Stimulated activated naive CD8-positive, alpha-beta T cell treated with anti-CD3 and anti-CD28 coated beads, Interleukin-15, Interleukin-2, amounts not matched to agents 100 U/mL and 50 U/mL, for 24 hours (primary cell): Measurements from ENCODE around the gene GPC5.
A peak's percentile ranks its signal among the peaks of the same experiment; 100 is the strongest.
"Not testable (repeated sequence)": the region's sequence is repeated elsewhere in the genome, so short reads cannot be mapped to it uniquely, and the experiment has no call there.

ENCODE experiments used
- ATAC-seq: fragments of 150-1000 bp; cut with Tn5 transposase; one replicate; pipeline ENCODE4 v1.10.0; 2021
- DNase-seq: peaks from one replicate; pipeline ENCODE4 v3.0.0; 2021

The GPC5 gene

DNA sequence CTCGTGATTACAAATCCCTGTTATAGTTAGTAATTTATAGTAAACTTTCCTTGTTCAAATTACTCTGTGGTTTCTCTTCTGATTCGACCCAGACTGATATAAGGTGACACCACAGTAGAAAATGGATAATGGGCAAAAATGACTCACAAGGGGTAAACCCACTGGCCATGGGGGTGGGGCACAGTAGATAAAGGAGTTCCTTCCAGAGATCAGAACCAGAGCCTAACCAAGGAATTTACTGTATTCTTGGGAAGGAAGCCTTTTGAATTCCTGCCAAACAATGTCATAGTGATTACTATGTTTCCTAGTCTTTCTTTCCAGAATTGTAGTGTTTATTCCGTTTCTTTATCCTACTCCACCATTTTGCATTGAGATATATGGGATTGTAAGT, 29.0 kb upstream of the GPC5 start:
- peak; percentile 71 for ATAC-seq

DNA sequence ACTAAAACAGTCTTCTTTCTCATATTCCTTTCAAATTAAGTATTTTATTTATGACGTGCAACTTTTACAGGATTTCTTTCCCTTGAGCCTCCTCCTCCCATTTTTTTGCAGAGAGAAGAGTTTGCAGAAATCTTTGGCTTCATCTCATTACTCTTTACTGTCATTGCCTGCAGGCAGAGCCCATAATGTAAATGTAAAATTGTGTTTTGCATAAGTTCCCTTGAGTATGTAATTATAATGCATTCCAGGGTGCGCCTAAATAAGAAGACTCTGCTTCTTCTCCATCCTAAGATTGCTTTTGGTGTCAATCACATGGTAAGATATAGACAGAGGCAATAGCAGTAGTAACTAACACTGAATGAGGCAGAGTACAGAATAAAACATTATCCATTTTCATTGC, 27.9 kb upstream of the GPC5 start:
- DNase-seq (no peak), ATAC-seq (no peak)

More for the DNA sequence above, 29.0 kb upstream of the GPC5 start:
- DNase-seq, result peak; percentile 62

DNA sequence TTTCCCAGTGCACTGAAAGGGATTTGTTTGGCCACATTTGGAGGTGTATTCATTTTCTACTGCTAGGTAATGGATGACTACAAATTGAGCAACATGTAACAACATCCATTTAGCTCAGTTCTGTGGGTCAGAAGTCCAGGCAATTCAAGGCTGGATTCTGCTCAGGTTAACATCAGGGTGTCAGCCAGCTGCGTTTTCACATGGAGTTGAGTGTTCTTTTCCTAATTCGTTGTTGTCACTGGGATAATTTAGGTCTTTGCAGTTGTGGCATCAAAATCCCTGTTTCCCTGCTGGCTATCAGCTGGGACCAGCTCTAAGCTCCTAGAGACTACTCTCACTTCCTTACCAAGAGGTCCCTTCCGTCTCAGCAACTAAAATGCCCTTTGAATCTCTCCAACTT, 25.5 kb upstream of the GPC5 start:
- no peak for ATAC-seq
- DNase-seq, result no peak

DNA sequence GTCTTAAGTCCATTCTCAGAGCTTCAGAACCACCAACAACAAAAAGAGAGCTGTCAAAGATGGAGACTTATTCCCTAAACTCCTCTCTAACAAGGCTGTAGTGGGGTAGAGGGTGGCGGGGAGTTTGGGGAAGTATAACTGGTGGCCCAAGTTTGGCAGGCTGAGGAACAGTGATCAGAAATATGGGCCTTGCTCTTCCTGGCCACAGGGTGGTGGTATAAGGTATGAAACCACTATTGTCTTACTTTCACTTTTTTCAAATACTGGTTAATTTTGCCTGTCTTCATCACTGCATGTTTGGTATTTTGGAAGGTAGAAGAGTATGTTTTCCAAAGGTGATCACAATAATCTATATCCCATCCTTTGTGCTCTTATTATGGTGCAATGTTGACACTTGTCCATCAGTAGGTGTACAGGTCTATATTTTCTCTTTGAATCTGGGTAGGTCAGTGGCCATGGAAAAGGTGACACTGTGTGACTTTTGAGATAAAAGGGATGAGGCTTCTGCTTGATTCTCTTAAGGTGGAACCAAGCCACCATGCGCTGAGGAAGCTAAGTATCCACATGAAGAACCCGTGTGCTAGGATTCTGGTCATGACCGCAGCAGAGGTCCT, 23.2 kb upstream of the GPC5 start:
- peak; percentile 20 for DNase-seq
- ATAC-seq, result peak; percentile 82

DNA sequence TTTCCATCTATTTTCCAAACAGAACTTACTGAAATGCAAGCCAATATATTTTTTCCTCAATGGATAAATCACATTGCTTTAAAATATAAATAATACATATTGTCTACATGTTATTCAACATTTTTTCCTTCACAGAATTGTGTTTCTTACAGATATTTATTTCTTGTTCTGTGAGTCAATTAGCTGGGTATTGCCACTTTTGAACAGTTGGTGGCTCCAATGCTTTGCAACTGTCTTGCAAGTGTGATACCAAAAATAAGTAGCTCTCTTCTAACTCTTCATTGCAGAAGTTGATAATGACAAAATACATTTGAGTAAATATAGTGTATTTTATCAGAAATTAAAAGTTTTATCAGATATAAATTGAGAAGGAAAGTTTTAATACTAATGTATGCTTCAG, 17.1 kb upstream of the GPC5 start:
- DNase-seq (no peak), ATAC-seq (no peak)

DNA sequence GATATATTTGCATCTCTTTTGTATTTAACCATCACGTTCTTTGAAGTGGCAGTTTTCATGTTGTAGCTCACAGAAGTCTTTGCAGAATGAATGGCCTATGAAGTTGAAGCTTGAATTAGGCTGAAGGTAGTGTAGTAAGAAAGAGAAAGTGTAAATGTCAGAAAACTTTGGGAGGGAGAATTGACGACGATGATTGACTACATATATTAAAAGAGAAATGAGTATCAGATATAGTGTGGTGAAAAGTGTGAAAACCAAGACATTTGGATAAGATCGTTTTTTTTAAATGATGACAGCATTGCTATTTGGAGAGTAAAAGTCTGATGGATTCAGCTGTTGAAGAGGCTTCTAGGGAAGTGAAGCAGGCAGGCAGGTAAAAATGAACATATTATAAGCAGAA, 14.6 kb upstream of the GPC5 start:
- DNase-seq, result no peak
- peak; percentile 76 for ATAC-seq

DNA sequence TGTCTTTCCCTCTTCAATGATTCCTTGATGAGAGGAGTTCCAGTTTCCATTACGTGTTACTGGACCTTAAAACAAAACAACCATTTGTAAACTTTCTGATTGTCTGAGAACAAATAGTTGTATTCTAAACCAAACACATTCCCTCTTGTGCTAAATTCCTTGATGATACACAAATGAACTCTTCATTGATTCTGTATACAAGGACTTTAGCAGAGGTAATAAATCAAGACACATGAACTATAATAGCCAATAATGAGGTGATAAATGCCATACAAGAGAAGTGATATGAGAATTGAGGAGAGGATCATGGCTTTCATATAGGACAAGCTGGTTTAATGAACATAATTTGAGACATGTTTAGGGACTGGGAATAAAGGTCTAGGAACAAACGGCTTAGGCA, 13.5 kb upstream of the GPC5 start:
- ATAC-seq, result no peak
- DNase-seq, result no peak

DNA sequence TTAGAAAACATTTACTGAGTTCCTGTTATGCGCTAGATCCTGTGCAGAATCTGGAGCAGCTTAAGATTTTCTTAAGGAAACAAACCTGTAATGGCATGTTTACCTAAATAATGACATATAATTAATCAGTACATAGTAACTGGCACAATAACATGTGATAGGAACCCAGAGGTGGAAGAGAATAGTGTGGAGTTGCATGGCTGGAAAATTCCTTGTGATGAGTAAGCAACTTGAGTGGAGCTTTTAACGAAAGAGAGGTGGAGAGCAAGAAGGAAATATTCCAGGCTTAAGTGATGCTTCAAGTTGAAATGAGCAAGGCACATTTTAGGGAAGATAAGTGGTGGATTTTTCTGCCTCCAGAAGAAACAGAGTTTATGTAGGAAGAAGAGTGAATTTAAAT, 9.2 kb upstream of the GPC5 start:
- no peak for ATAC-seq
- no peak for DNase-seq

DNA sequence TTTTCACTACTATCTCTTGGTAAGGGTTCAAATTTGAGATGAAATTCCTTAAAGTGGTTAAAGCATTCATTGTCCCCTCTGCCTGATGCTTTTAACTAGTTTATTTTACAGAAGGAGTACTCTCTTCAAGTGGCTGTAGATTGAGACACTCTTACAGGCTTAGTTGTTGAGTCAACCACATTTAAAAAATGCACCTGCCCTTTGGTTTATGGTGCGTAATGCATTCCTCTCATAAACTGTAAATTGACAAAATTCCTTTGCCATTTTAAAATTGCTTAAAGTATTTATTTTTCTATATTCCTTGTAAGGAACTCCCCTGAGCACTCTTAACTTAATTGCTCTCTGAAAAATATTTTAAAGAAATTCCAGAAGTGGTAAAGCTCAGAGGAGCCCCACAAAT, 826 bp upstream of the GPC5 start:
- ATAC-seq, result no peak
- DNase-seq, result no peak

DNA sequence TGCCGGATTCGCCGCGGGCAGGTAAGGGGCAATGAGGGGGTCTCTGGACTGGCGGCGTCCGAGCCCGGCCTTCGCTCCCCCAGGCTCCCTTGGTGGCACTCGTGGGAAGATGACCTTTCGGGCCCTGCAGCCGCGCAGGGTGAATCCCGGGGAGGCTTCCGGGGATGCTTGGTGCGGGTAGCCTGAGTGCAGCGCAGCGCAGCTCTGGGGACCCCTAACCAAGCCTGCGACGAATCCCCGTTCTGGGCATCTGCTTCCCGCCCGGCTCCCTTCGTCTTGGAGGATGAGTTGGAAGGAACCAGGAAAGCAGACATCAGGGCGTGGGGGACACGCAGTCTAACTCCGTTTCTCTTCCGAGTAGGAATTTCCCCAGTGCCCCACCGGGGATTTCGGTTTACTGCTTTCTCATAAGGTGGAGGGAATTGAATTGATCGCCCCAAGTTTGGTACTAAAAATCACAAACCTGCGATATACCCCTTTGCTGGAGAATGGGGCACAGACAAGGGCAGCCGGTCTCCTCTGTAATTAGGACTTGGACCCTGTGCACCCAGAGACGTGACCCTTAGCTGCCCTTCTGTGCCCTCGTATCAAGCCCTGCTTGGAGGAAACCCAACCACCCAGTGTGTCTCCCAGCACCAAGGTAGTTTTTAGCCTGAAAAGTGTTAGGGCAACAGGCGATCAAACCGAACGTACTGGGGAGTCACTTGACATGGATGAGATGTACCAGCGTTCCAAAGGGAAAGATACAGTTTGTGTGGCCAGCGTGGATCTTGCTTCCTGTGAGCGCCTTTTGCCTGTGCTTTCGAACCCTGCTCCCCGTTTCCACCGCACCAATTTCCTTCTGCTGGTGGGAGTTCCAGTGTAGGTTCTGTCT, 1.0 kb downstream of the GPC5 start:
- no peak for ATAC-seq
- DNase-seq, result peak; percentile 21

DNA sequence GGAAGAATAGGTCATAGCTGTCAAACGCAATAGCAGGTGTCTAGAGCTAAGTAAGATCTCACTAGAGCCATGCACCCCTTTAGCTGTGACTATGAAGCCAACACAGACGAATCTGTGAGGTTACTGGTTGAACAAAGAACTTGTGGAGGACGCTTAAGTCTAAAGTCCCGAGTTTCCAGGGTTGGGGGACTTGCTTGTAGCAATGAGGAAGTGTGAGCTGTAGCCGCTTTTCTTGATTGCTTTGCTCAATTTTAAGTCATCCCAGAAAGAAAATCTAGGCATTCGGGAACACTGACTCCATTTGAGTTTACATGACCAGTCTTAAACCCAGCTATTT, 1.6 kb downstream of the GPC5 start:
- DNase-seq (no peak), ATAC-seq (no peak)

DNA sequence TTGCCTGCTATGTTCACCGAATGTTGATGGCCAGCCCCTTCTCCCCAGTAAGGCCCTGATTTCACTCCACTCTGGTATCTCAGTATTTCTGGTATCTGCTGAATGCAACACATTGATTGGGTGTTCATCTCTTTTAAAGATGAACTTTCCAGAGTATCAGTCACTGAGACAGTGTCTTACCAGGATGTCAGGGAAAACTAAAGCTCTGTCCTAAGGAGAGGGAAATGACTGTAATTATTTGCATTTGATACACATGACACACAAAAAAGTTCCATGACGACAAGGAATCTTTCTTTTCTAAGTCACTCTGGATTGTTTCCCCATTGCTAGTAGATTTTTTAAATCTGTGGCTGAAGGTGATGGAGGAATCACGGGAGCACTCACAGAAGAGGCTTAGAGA, 2.2 kb downstream of the GPC5 start:
- no peak for ATAC-seq
- DNase-seq, result no peak

DNA sequence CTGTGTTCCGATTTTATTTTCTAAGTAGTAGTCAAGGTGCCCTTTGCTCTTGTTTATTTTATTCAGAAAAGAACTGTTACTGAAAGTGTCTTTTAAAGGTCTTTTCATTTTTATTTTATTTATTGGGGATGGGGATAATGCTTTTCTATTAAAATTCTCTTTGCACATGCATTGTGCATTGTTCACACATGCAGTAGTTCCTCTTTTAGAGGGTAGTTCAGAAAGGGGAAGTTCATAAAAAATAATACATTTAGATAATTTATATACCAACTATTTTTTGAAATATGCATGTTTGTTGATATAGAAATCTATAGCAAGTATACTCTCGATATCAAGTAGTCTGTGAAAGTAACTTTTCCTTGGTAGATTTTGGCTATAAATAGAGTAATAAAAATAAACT, 3.5 kb downstream of the GPC5 start:
- ATAC-seq, result no peak
- no peak for DNase-seq

DNA sequence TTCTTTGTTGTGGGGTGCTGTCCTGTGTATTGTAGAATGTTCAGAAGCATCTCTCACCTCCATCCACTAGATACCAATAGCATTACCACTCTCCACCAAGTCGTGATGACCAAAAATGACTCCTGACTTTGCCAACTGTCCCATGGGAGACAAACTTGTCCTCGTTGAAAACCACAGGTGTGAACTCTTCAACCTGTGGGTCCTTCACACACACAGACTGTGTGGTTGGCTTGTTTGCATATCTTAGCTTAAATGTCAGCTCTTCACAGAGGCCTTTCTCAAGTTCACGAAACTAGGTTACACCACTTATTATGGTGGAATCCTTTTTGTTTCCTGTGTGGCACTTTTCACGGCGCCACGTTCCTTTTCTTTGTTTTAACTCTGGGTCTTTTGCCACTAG, 6.8 kb downstream of the GPC5 start:
- no peak for DNase-seq
- no peak for ATAC-seq

DNA sequence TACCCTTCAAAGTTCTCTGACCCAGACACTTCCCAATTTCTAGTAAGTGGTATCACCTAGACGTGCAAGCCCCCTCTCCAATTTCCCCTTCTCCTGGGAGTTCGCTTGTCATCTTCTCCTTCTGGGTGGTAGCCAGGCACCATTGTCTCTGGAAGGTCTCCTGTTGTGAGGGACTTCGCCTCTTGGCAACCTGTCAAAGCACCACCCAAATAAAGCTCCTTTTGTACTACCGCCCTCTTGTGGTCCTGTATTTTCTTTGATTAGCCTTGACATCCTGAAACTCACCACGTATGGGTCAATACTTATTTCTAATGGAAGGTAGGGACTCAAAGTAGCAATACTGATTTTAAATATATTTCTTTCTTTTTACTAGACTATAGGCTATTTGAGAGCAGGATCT, 8.2 kb downstream of the GPC5 start:
- no peak for ATAC-seq
- DNase-seq, result peak; percentile 22

DNA sequence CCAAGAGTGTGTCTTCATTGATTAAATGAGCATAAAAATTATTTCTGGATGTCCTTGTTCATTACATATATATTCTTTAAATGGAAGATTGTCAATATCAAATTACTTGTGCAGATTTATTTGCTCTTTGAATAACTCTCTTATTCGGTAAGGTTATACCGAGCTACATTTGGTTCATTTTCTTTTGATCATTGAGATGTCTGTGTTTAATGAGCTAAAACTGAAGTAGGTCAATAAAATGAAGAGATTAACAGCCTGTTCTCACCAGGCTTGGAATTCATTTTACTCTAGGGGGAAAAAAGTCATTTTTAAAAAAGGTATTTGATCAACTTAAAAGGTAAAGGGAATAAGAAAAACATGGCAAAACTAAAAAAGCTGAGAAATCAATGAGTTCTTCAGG, 10.6 kb downstream of the GPC5 start:
- no peak for DNase-seq
- ATAC-seq, result no peak

DNA sequence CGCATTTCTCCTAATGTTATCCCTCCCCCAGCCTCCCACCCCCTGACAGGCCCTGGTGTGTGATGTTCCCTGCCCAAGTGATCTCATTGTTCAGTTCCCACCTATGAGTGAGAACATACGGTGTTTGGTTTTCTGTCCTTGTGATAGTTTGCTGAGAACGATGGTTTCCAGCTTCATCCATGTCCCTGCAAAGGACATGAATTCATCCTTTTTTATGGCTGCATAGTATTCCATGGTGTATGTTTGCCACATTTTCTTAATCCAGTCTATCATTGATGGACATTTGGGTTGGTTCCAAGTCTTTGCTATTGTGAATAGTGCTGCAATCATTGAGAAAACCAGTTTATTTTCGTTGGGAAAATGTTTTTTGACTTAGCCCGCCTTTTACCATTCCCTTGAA, 18.2 kb downstream of the GPC5 start:
- DNase-seq, ATAC-seq: not testable (repeated sequence)

DNA sequence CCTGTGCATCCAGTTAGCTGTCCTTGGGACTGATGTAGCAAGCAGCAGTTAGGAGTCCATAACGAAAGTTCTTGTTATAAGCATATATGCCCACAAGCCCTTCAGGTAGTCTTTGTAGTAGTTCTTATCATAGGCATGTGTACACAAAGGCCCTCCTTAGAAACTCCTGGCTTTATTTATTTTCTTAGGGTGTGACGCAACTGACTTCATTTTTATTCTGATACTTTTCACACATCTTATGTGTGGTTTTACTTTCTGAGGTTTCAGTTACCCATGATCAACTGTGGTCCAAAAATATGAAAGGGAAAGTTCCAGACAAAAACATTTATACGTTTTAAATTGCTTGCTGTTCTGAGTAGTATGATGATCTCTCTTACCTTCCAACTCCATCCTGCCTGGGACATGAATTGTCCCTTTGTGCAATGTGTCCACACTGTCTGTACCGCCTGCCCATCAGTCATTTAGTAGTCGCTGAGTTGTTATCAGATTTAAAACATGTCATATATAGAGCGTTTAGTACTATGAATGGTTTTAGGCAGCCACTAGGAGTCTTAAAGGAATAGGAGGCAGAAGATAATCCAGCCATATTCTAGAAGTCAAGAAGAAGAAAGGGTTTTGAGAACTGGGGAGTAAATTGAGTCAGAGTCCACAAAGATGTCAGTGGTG, 19.4 kb downstream of the GPC5 start:
- ATAC-seq (no peak), DNase-seq (no peak)

DNA sequence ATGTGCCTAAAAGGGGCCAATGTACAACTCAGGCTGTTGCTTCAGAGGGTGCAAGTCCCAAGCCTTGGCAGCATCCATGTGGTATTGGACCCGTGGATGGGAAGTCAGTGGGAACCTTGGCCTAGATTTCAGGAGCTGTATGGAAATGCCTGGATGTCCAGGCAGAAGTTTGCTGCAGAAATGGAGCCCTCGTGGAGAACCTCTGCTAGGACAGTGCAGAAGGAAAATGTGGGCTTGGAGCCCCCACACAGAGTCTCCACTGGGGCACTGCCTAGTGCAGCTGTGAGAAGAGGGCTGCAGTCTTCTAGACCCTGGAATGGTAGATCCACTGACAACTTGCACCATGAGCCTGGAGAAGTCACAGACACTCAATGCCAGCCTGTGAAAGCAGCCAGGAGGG, 28.5 kb downstream of the GPC5 start:
- ATAC-seq, result no peak
- DNase-seq, result no peak

DNA sequence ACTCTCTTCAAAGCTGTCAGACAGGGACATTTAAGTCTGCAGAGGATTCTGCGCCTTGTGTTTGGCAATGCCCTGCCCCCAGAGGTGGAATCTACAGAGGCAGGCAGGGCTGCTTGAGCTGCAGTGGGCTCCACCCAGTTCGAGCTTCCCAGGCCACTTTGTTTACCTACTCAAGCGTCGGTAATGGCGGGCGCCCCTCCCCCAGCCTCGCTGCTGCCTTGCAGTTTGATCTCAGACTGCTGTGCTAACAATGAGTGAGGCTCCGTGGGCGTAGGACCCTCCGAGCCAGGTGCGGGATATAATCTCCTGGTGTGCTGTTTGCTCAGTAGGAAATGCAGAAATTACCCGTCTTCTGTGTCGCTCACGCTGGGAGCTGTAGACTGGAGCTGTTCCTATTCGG, 40.3 kb downstream of the GPC5 start:
- DNase-seq, ATAC-seq: not testable (repeated sequence)

DNA sequence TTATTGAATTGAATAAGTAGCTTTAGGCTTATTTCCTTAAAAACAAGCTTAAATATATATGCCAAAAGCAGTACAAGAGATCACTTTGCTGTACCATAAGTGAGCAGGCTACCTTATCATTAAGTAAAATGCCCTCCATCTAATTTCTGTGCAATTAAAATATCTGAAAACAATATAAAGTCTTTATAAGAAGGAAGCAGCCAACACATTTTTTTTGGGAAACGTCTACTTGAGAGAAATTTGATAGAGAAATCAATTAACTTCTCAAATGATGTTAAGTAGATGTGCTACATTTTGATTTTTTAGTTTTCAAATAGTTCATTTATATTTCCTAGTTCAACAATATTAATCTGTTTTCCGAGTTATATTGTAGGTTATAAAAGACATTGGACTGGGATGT, 52.5 kb downstream of the GPC5 start:
- no peak for ATAC-seq
- no peak for DNase-seq

DNA sequence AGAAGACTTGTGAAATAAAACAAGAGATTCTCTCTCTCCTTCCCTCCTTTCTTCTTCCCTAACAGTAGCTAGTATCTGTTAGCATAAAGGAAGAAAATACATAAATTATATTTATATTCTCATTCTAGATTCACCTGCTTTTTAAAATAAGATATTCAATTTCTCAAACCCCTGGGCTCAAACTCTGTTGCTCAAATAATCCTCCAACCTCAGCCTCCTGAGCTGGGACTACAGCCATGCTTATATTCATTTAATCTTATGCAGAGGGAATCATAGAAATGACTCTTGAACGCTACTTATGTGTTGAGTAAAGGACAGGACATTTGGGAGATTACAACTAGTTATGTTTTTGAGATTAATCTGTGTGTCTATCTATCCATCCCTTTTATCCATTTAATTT, 56.2 kb downstream of the GPC5 start:
- DNase-seq (no peak), ATAC-seq (no peak)

DNA sequence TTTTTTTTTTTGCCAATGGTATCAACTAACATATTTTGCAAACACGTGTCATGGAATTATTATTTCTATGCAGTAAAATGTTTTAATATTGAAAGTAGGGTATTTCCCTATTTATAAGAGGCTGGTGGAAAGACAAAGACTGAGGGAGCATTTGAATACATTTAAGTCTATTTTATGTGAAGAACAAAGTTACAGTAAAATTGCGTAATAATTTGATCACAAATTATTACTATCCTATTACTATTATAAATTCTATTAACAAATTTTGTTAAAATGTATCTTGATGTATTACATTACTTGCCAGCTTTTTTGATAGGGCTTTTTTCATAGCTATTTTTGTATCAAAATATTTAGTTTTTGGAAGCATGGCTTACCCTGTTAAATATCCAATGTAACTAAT, 58.4 kb downstream of the GPC5 start:
- no peak for ATAC-seq
- DNase-seq, result no peak

DNA sequence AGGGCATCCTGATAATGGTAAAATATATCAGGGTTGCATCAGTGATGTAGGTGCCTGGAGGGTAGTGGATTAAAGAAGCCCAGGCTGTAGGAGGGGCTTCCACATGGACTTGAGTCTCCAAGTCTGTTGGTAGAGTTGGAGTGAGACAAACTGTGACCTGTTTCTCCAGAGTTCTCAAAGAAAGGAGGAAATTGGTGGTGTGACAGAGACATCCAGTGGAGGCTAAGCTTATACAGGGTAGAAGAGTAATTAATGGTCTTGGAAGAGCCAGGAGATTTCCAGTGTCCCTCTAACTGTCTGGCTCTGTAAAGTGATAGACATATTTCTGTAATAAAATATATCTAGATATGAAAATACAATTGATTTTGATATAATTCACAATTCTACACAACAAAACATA, 61.1 kb downstream of the GPC5 start:
- DNase-seq (no peak), ATAC-seq (no peak)
